ENCODE results near the gene FOXN3. TPM values are rescaled to one million over a fixed set of nuclear protein-coding genes. Genes with fewer than 3 reads are reported as not detected.

Gene FOXN3
- total RNA-seq, 2 donors from 2014 or later: 42.3 to 61.6 TPM

DNA sequence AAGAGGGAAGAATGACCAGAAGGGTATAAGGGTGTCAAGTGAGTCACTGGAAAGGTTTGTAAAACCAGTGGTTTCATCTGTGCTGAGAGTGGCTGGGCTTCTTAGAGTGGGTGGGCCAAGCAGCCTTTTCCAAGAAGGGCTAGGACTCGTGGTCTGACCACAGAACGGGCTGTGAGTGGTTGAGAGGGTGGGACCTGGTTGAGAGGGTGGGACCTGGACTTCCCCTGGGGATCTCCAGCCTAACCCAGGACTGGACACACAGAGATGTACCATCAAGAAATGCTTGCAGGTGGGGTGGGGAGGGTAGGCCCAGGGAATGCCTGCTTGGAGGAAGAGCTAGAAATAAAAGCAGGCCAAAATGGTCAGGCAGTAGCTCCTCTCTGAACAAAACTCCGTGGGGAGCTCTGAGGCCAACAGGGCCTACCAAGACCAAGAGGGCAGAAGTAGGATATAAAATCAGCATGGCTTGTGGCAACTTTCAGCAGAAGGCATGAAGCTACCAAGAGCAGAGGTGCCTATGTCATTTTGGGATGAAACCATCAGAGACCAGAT is 140.5 kb downstream of the FOXN3 start:
- 74 to 94% methylated on average over 3 of the region's 3 CpGs for WGBS, 2 donors
- ATAC-seq: no peak
- no peaks in the 10 kb centered on the region for H3K4me1 ChIP-seq
- DNase-seq: no peak
- TF ChIP-seq CTCF (IDR thresholded peaks at IDR 0.05) (no peak), POLR2A (IDR thresholded peaks at IDR 0.05) (no peak)
- no peak overlapping the region for H3K27ac ChIP-seq
- intact Hi-C loops (cut with DNase I): no loop called here
- H3K27me3 ChIP-seq: no peaks in the 10 kb centered on the region
- no peaks in the 10 kb centered on the region for H3K9me3 ChIP-seq
- H3K36me3 ChIP-seq (replicated peaks in 1 of 2; ENCODE audit: insufficient read depth in 1 of 2, low read depth in 2 of 2): peaks cover 0 to 2% of the 10 kb centered on the region in 2 donors
- no peak overlapping the region for H3K4me3 ChIP-seq

DNA sequence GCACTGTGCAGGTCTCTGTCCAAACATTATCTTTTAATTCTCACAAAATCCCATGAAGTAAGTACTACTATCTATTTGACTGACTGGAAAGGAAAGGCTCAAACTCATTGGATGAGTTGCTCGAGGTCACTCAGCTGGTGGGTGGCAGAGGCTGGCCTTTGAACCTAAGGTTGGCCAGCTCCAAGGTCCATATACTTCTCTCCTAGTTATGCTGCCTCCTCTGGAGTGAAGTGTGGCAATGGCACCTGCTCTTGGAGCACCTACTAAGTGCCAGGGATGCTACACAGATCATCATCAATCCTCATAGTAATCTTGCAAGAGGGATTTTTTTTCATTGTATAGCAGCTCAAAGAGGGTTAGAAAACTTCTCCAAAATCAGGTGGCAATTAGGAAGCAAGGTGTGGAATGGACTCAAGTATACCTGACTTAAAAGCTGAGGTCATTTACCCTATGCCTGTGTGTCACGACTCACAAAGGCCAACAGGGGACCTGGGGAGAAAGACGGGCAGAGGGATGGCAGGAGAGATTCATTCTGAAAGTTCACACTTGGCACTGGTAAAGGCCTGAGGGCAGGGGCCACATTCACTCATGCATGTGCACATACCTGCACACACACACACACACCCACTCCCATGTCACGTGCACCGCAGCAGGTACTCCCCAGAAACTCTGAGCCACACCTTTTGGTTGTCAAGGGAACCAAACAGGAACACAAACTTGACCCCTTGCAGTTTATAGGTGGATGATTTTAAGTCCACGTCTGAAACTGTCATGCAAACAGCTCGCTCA is 146.4 kb downstream of the FOXN3 start:
- ATAC-seq: peak; percentile 73
- 56 to 57% methylated on average over 7 of the region's 7 CpGs for WGBS, 2 donors
- Histone ChIP-seq H3K4me1 (peaks cover 38% of the 10 kb centered on the region), H3K4me3 (no peak overlapping the region), H3K9me3 (no peaks in the 10 kb centered on the region), H3K27ac (no peak overlapping the region), H3K36me3 (replicated peaks in 1 of 2; ENCODE audit: insufficient read depth in 1 of 2, low read depth in 2 of 2) (no peaks in the 10 kb centered on the region), H3K27me3 (no peaks in the 10 kb centered on the region)
- intact Hi-C loops (cut with DNase I): no loop called here
- TF ChIP-seq CTCF (IDR thresholded peaks at IDR 0.05) (no peak), POLR2A (IDR thresholded peaks at IDR 0.05) (no peak)
- DNase-seq: peak; percentile 34 to 56 (median 47)

GRCh38 chr14:89269404-89269803 is 147.6 kb downstream of the FOXN3 start:
- H3K36me3 ChIP-seq (replicated peaks in 1 of 2; ENCODE audit: insufficient read depth in 1 of 2, low read depth in 2 of 2): no peaks in the 10 kb centered on the region
- H3K9me3 ChIP-seq: no peaks in the 10 kb centered on the region
- peaks cover 42% of the 10 kb centered on the region for H3K4me1 ChIP-seq
- 30 to 39% methylated on average over 6 of the region's 6 CpGs for WGBS, 2 donors
- intact Hi-C loops (cut with DNase I): no loop called here
- no peaks in the 10 kb centered on the region for H3K27me3 ChIP-seq
- peak; percentile 38 for ATAC-seq
- TF ChIP-seq POLR2A (IDR thresholded peaks at IDR 0.05): no peak
- no peak for TF ChIP-seq CTCF (IDR thresholded peaks at IDR 0.05)
- H3K4me3 ChIP-seq: no peak overlapping the region
- DNase-seq: no peak
- H3K27ac ChIP-seq: peak overlapping the region in 1 of 4 donors; percentile 34

- H3K9me3 ChIP-seq: no peaks in the 10 kb centered on the region
- ATAC-seq (no peak), DNase-seq (no peak)
- 68 to 77% methylated on average over 4 to 5 of the region's 5 CpGs for WGBS, 2 donors
- no peak overlapping the region for H3K4me3 ChIP-seq
- intact Hi-C loops (cut with DNase I): no loop called here
- no peaks in the 10 kb centered on the region for H3K36me3 ChIP-seq (replicated peaks in 1 of 2; ENCODE audit: insufficient read depth in 1 of 2, low read depth in 2 of 2)
- peaks cover 45% of the 10 kb centered on the region for H3K4me1 ChIP-seq
- no peak overlapping the region for H3K27ac ChIP-seq
- TF ChIP-seq POLR2A (IDR thresholded peaks at IDR 0.05) (no peak), CTCF (IDR thresholded peaks at IDR 0.05) (no peak)
- H3K27me3 ChIP-seq: no peaks in the 10 kb centered on the region
Measured at GRCh38 chr14:89268514-89268913, 148.5 kb downstream of the FOXN3 start.
